Occipital lobe (tissue), 2 donors: ENCODE data around the gene PANK4. TPM values are rescaled to one million over a fixed set of nuclear protein-coding genes. Genes with fewer than 3 reads are reported as not detected.
"Not testable (repeated sequence)": the region's sequence is repeated elsewhere in the genome, so short reads cannot be mapped to it uniquely, and the experiment has no call there.

Source experiments
- DNase-seq: peaks from one replicate; lab custom pipeline; 2025; lab: John Stamatoyannopoulos, UW
- total RNA-seq: library from RNA; depleted of rRNA; stranded (reverse); fragments of >200 nt; gene quantifications from one replicate; pipeline ENCODE4 v1.2.3, GENCODE V29; 2014

The PANK4 gene
- total RNA-seq, 1 donor from 2014 or later: 26.0 TPM

- DNase-seq: no peak
Observed at GRCh38 chr1:2460996-2461751, 65.2 kb downstream of the PANK4 start.

- no peak for DNase-seq
Observed at GRCh38 chr1:2460203-2460602, 66.2 kb downstream of the PANK4 start.

DNA sequence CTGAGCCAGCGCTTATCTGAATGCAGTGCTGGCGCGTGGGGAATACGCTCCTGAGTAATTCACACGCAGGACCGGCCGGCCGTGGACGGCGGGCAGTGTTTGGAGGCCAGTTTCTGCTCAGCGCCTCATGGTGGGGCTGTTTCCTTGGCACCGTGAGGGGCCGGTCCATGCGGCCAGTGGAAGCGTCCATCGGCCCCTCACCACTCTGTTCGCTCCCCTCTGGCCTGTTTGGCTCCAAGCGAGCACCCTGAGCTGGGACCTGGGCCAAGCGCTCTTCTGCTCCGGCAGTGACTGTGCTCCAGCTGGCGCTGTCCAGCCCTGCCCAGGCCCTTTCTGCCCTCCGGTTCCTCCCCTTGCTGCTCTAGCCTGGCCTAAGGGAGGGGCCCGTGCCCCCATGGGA is 66.6 kb downstream of the PANK4 start:
- DNase-seq: peak; percentile 76

GRCh38 chr1:2459102-2459753 is 67.2 kb downstream of the PANK4 start:
- DNase-seq: not testable (repeated sequence)

GRCh38 chr1:2458687-2459086 is 67.7 kb downstream of the PANK4 start:
- DNase-seq: no peak

Other genes starting within 250 kb of the PANK4 start
- 13.1 TPM for gene MORN1, start 135.0 kb downstream of the PANK4 start, total RNA-seq
- 34.5 TPM for gene RER1, start 134.8 kb downstream of the PANK4 start, total RNA-seq
- gene PEX10, start 114.0 kb downstream of the PANK4 start, total RNA-seq: 21.2 TPM
- gene PLCH2, start 50.3 kb downstream of the PANK4 start, total RNA-seq: 4.2 TPM
- gene HES5, start 3.7 kb upstream of the PANK4 start, total RNA-seq: 25.4 TPM
- 2.0 TPM for gene TNFRSF14, start 29.8 kb upstream of the PANK4 start, total RNA-seq
- gene PRXL2B, start 60.2 kb upstream of the PANK4 start, total RNA-seq: 11.9 TPM
- 3.7 TPM for gene MMEL1, start 106.4 kb upstream of the PANK4 start, total RNA-seq